Neural cell (in vitro differentiated cells): ENCODE results near the gene USP49. TPM values are rescaled to one million over a fixed set of nuclear protein-coding genes. Genes with fewer than 3 reads are reported as not detected.

Experiments used
- H2AFZ ChIP-seq: fragments of 200-600, 300-800 bp; sonication (generic), shearing (Covaris generic); 2 replicates; pipeline ENCODE4 v1.6.0; 2014; ENCODE audit warnings: low read depth, mild to moderate bottlenecking, antibody characterized with exemption, low read length, moderate library complexity
- H3F3A ChIP-seq: fragments of 200-600 bp; shearing (Covaris generic); 2 replicates; pipeline ENCODE4 v1.6.1; 2016; ENCODE audit warnings: mild to moderate bottlenecking, moderate library complexity, mixed read lengths, antibody characterized with exemption, low read length; ENCODE audit not compliant: insufficient read depth, poor library complexity, severe bottlenecking
- H3K27ac ChIP-seq: fragments of 200-600, 300-800 bp; sonication (generic), shearing (Covaris generic); 2 replicates; pipeline ENCODE4 v1.5.1; 2014; ENCODE audit warnings: mild to moderate bottlenecking, low read length, moderate library complexity
- H3K27me3 ChIP-seq: fragments of 300-800, 200-600 bp; sonication (generic), shearing (Covaris generic); 2 replicates; pipeline ENCODE4 v1.6.0; 2014; ENCODE audit warnings: mild to moderate bottlenecking, low read depth, low read length, moderate library complexity; ENCODE audit not compliant: insufficient read depth
- H3K36me3 ChIP-seq: fragments of 300-800, 200-600 bp; sonication (generic), shearing (Covaris generic); 2 replicates; pipeline ENCODE4 v1.5.1; 2014; ENCODE audit warnings: mild to moderate bottlenecking, antibody characterized with exemption, low read length, moderate library complexity; ENCODE audit not compliant: insufficient read depth
- H3K4me2 ChIP-seq: fragments of 300-800, 200-600 bp; sonication (generic), shearing (Covaris generic); 2 replicates; pipeline ENCODE4 v1.6.0; 2014; ENCODE audit warnings: mild to moderate bottlenecking, low read length
- H3K4me3 ChIP-seq: fragments of 300-800, 200-600 bp; sonication (generic), shearing (Covaris generic); 2 replicates; pipeline ENCODE4 v1.5.1; 2014; ENCODE audit warnings: mild to moderate bottlenecking, low read length, moderate library complexity
- H3K79me2 ChIP-seq: fragments of 200-600 bp; shearing (Covaris generic); replicated peaks from 2 replicates; pipeline ENCODE4 v1.6.0; 2014; ENCODE audit warnings: mild to moderate bottlenecking, low read length, moderate library complexity; ENCODE audit not compliant: insufficient read depth
- H3K9ac ChIP-seq: fragments of 300-800, 200-600 bp; sonication (generic), shearing (Covaris generic); 2 replicates; pipeline ENCODE4 v1.6.1; 2016; ENCODE audit warnings: mild to moderate bottlenecking, low read length, mixed read lengths
- H3K9me2 ChIP-seq: fragments of 200-600 bp; shearing (Covaris generic); 2 replicates; pipeline ENCODE4 v1.6.1; 2016; ENCODE audit warnings: mild to moderate bottlenecking, low read length, mixed read lengths; ENCODE audit not compliant: insufficient read depth
- H3K9me3 ChIP-seq: fragments of 200-600, 300-800 bp; sonication (generic), shearing (Covaris generic); 2 replicates; pipeline ENCODE4 v1.6.1; 2016; ENCODE audit warnings: mild to moderate bottlenecking, mixed run types, low read length, moderate library complexity, mixed read lengths
- H4K20me1 ChIP-seq: fragments of 200-600 bp; shearing (Covaris generic); 2 replicates; pipeline ENCODE4 v1.6.1; 2016; ENCODE audit warnings: mild to moderate bottlenecking, mixed run types; ENCODE audit not compliant: insufficient read depth
- EP300 ChIP-seq: fragments of 450-650 bp; conservative IDR thresholded peaks from 2 replicates; pipeline ENCODE4 v1.6.1; 2014; ENCODE audit warnings: antibody characterized with exemption, mild to moderate bottlenecking, moderate library complexity; ENCODE audit not compliant: poor library complexity, severe bottlenecking
- EZH2 ChIP-seq: fragments of 200-600, 300-800 bp; shearing (Covaris generic), sonication (generic); IDR thresholded peaks from 2 replicates; pipeline ENCODE4 v1.6.1; 2014; ENCODE audit warnings: antibody characterized with exemption, low read length, borderline replicate concordance, mild to moderate bottlenecking; ENCODE audit not compliant: insufficient read depth, poor library complexity, severe bottlenecking
- POLR2AphosphoS5 ChIP-seq: IDR thresholded peaks from 2 replicates; pipeline ENCODE4 v1.6.1; 2012
- RAD21 ChIP-seq: fragments of 450-650 bp; conservative IDR thresholded peaks from 2 replicates; pipeline ENCODE4 v1.6.1; 2014; ENCODE audit warnings: antibody characterized with exemption, mild to moderate bottlenecking, moderate library complexity
- SMC3 ChIP-seq: fragments of 450-650 bp; conservative IDR thresholded peaks from 2 replicates; pipeline ENCODE4 v1.6.1; 2014; ENCODE audit warnings: antibody characterized with exemption, mild to moderate bottlenecking, moderate library complexity; ENCODE audit not compliant: poor library complexity
- TAF1 ChIP-seq: IDR thresholded peaks from 2 replicates; pipeline ENCODE4 v1.6.1; 2012; ENCODE audit warnings: low read depth
- polyA plus RNA-seq: library from polyadenylated mRNA; depleted of rRNA; stranded (reverse); fragments of >200 nt; gene quantifications from 2 replicates; pipeline ENCODE4 v1.2.3, GENCODE V29; 2014
- TF ChIP-seq, protein P1 (sequence below): IDR thresholded peaks from 2 replicates; pipeline ENCODE4 v1.6.1; 2012; ENCODE audit warnings: borderline replicate concordance
- TF ChIP-seq, protein P2 (sequence below): fragments of 450-650 bp; IDR thresholded peaks from 2 replicates; pipeline ENCODE4 v1.5.1; 2014; ENCODE audit warnings: antibody characterized with exemption, mild to moderate bottlenecking, moderate library complexity; ENCODE audit not compliant: poor library complexity, severe bottlenecking

USP49 gene
- polyA plus RNA-seq, 1 donor from 2014 or later: 23.5 TPM

DNA sequence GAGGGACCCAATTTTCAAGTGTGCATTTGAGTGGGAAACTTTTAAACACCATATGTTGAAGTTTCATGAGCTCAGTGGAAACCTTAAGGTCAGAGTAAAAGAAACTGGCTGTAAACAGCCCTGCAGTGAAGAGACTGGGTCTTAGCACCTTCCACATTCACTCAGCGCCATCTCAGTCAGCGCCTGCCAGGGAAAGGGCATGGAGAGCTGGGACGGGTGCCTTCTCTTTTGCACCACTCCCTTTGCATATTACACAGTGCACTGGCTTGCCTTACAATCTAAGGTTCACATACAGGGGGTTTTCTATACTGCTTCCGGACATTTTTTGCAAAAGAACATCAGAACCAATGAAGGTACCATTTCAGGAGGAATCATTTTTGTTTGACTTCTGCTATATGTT lies 103.2 kb downstream of the USP49 start:
- Histone ChIP-seq H3K4me2 (no peak overlapping the region), H3K9ac (no peak overlapping the region), H3K27me3 (no peaks in the 10 kb centered on the region), H3F3A (no peaks in the 10 kb centered on the region), H3K4me3 (no peak overlapping the region), H3K79me2 (peaks cover 3% of the 10 kb centered on the region), H4K20me1 (no peaks in the 10 kb centered on the region), H3K9me3 (no peaks in the 10 kb centered on the region), H3K36me3 (peaks cover 5% of the 10 kb centered on the region), H2AFZ (no peak overlapping the region), H3K27ac (no peak overlapping the region), H3K9me2 (no peaks in the 10 kb centered on the region)
- TF ChIP-seq SMC3: no peak
- TF ChIP-seq TAF1: no peak
- TF ChIP-seq POLR2AphosphoS5: no peak

DNA sequence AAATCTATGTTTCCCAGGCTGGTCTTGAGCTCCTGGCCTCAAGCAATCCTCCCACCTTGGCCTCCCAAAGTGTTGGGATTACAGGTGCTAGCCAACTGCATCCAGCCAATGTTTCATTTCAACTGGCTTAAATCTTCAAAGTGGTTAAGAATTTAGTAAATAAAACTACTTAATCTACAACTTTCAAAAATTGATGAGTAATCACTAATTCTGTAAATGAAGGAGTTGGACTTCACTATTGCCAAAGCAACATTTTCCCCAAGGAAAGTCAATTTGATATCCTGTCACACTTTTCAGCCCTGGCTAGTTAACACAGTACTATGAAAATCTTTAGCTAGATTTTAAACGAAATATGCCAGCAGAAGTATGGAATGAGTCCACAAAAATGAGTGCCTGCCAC lies 103.9 kb downstream of the USP49 start:
- no peaks in the 10 kb centered on the region for H3F3A ChIP-seq
- H3K9ac ChIP-seq: no peak overlapping the region
- H3K36me3 ChIP-seq: peaks cover 5% of the 10 kb centered on the region
- no peak overlapping the region for H3K4me2 ChIP-seq
- H3K27ac ChIP-seq: no peak overlapping the region
- H3K27me3 ChIP-seq: no peaks in the 10 kb centered on the region
- H3K79me2 ChIP-seq: peaks cover 3% of the 10 kb centered on the region
- no peaks in the 10 kb centered on the region for H4K20me1 ChIP-seq
- no peaks in the 10 kb centered on the region for H3K9me2 ChIP-seq
- no peak overlapping the region for H3K4me3 ChIP-seq
- TF ChIP-seq EP300: no peak
- no peak for TF ChIP-seq SMC3
- H3K9me3 ChIP-seq: no peaks in the 10 kb centered on the region
- no peak overlapping the region for H2AFZ ChIP-seq

DNA sequence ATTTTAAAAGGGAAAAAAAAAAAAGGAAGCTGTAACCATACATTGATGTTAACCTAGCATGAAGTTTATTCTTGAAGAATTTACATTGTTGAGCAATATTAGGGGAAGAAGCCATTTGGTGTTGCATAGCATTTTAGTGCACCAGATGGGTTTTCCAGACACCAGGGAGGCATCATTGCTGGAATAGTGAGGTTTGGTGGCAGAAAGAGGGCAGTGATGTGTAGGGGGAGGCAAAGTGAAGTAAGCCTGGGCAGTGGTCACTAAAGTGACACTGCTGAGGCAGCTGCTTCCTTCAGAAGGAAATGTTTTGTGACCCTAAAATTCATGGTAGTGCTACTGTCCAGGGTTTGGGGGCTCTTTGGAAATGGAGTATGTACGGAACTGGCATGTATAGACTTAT lies 105.1 kb downstream of the USP49 start:
- no peaks in the 10 kb centered on the region for H3K27me3 ChIP-seq
- H2AFZ ChIP-seq: no peak overlapping the region
- H3F3A ChIP-seq: no peaks in the 10 kb centered on the region
- H4K20me1 ChIP-seq: no peaks in the 10 kb centered on the region
- H3K27ac ChIP-seq: no peak overlapping the region
- no peaks in the 10 kb centered on the region for H3K36me3 ChIP-seq
- H3K9ac ChIP-seq: no peak overlapping the region
- peaks cover 3% of the 10 kb centered on the region for H3K79me2 ChIP-seq
- H3K4me2 ChIP-seq: no peak overlapping the region
- H3K9me3 ChIP-seq: no peaks in the 10 kb centered on the region
- TF ChIP-seq EZH2: no peak
- TF ChIP-seq, protein P1, sequence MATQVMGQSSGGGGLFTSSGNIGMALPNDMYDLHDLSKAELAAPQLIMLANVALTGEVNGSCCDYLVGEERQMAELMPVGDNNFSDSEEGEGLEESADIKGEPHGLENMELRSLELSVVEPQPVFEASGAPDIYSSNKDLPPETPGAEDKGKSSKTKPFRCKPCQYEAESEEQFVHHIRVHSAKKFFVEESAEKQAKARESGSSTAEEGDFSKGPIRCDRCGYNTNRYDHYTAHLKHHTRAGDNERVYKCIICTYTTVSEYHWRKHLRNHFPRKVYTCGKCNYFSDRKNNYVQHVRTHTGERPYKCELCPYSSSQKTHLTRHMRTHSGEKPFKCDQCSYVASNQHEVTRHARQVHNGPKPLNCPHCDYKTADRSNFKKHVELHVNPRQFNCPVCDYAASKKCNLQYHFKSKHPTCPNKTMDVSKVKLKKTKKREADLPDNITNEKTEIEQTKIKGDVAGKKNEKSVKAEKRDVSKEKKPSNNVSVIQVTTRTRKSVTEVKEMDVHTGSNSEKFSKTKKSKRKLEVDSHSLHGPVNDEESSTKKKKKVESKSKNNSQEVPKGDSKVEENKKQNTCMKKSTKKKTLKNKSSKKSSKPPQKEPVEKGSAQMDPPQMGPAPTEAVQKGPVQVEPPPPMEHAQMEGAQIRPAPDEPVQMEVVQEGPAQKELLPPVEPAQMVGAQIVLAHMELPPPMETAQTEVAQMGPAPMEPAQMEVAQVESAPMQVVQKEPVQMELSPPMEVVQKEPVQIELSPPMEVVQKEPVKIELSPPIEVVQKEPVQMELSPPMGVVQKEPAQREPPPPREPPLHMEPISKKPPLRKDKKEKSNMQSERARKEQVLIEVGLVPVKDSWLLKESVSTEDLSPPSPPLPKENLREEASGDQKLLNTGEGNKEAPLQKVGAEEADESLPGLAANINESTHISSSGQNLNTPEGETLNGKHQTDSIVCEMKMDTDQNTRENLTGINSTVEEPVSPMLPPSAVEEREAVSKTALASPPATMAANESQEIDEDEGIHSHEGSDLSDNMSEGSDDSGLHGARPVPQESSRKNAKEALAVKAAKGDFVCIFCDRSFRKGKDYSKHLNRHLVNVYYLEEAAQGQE: no peak
- no peak for TF ChIP-seq RAD21
- TF ChIP-seq POLR2AphosphoS5: no peak
- no peak for TF ChIP-seq TAF1
- TF ChIP-seq, protein P2, sequence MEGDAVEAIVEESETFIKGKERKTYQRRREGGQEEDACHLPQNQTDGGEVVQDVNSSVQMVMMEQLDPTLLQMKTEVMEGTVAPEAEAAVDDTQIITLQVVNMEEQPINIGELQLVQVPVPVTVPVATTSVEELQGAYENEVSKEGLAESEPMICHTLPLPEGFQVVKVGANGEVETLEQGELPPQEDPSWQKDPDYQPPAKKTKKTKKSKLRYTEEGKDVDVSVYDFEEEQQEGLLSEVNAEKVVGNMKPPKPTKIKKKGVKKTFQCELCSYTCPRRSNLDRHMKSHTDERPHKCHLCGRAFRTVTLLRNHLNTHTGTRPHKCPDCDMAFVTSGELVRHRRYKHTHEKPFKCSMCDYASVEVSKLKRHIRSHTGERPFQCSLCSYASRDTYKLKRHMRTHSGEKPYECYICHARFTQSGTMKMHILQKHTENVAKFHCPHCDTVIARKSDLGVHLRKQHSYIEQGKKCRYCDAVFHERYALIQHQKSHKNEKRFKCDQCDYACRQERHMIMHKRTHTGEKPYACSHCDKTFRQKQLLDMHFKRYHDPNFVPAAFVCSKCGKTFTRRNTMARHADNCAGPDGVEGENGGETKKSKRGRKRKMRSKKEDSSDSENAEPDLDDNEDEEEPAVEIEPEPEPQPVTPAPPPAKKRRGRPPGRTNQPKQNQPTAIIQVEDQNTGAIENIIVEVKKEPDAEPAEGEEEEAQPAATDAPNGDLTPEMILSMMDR: no peak
- TF ChIP-seq EP300: no peak
- H3K4me3 ChIP-seq: no peak overlapping the region
- no peaks in the 10 kb centered on the region for H3K9me2 ChIP-seq
